GM12878 (cell line): Measurements from ENCODE around the gene BMP2. TPM values are rescaled to one million over a fixed set of nuclear protein-coding genes. Genes with fewer than 3 reads are reported as not detected.

Experiments
- ATAC-seq: fragments of 200-7000 bp; cut with Tn5 transposase; 3 replicates; pipeline ENCODE4 v1.9.1; 2020; ENCODE audit warnings: mild to moderate bottlenecking, moderate library complexity
- BruUV-seq: library from RNA; stranded (reverse); fragments of 400-500 nt; replicated peaks from 2 replicates; lab custom pipeline; 2021; lab: Mats Ljungman, UMichigan
- CTCF ChIA-PET: fragments of 300-600 bp; sonication (Branson Sonifier 250); formaldehyde crosslinking; extraction: SDS; loops from one replicate; lab custom pipeline; 2021; ENCODE audit warnings: inconsistent platforms; lab: Yijun Ruan, JAX
- POLR2A ChIA-PET: fragments of 350-600 bp; formaldehyde crosslinking; extraction: SDS; loops from one replicate; lab custom pipeline; 2021; ENCODE audit warnings: inconsistent platforms; lab: Charles Lee
- RAD21 ChIA-PET: fragments of 300-600 bp; sonication (Branson Sonifier 250); formaldehyde crosslinking; loops from one replicate; lab custom pipeline; 2023; ENCODE audit warnings: antibody characterized with exemption; ENCODE audit not compliant: unreplicated experiment; lab: Charles Lee
- SMC1A ChIA-PET: fragments of 300-600 bp; sonication (Branson Sonifier 250); formaldehyde crosslinking; loops from one replicate; lab custom pipeline; 2023; ENCODE audit not compliant: unreplicated experiment, uncharacterized antibody; lab: Charles Lee
- DNase-seq: peaks from one replicate; pipeline ENCODE4 v3.0.0-alpha.2; 2011; ENCODE audit warnings: low read depth, low spot score
- FAIRE-seq: peaks from 3 replicates; lab custom pipeline; 2011; peaks lifted over from hg19 to GRCh38; lab: Jason Lieb, UNC
- H2AFZ ChIP-seq: 2 replicates; pipeline ENCODE4 v1.6.0; 2011; ENCODE audit warnings: low read depth, low read length, control low read depth; ENCODE audit not compliant: control insufficient read depth
- H3K27ac ChIP-seq: 2 replicates; pipeline ENCODE4 v1.5.1; 2011; ENCODE audit warnings: control low read depth; ENCODE audit not compliant: control insufficient read depth, insufficient read depth
- H3K27me3 ChIP-seq, 2 experiments: replicated peaks in 1 of 2; 2 replicates each; pipeline versions ENCODE4 v1.6.0 to v1.6.1; 2011; ENCODE audit warnings: low read length in 1 of 2; ENCODE audit not compliant: control insufficient read depth in 2 of 2, insufficient read depth in 2 of 2
- H3K36me3 ChIP-seq, 2 experiments: 2 replicates each; pipeline ENCODE4 v1.5.1; 2011; ENCODE audit warnings: low read length in 1 of 2; ENCODE audit not compliant: control insufficient read depth in 2 of 2, insufficient read depth in 2 of 2
- H3K4me1 ChIP-seq: 2 replicates; pipeline ENCODE4 v1.6.1; 2011; ENCODE audit warnings: mild to moderate bottlenecking, low read length, moderate library complexity, mixed read lengths; ENCODE audit not compliant: control insufficient read depth, insufficient read depth
- H3K4me2 ChIP-seq: 2 replicates; pipeline ENCODE4 v1.6.0; 2011; ENCODE audit warnings: control low read depth; ENCODE audit not compliant: control insufficient read depth, insufficient read depth
- H3K4me3 ChIP-seq: fragments of 200-600 bp; sonication (generic); 2 replicates; pipeline ENCODE4 v1.5.1; 2016
- H3K79me2 ChIP-seq: 2 replicates; pipeline ENCODE4 v1.6.0; 2011; ENCODE audit warnings: low read length; ENCODE audit not compliant: control insufficient read depth, insufficient read depth
- H3K9ac ChIP-seq: 2 replicates; pipeline ENCODE4 v1.8.0; 2011; ENCODE audit warnings: low read length, control low read depth, mixed read lengths; ENCODE audit not compliant: control insufficient read depth, insufficient read depth
- H3K9me3 ChIP-seq: replicated peaks from 3 replicates; pipeline ENCODE4 v1.5.1; 2011; ENCODE audit warnings: mild to moderate bottlenecking, low read length; ENCODE audit not compliant: control insufficient read depth, insufficient read depth
- H4K20me1 ChIP-seq: 2 replicates; pipeline ENCODE4 v1.6.0; 2011; ENCODE audit not compliant: control insufficient read depth, insufficient read depth
- BCLAF1 ChIP-seq: fragments of 450-650 bp; IDR thresholded peaks from 2 replicates; pipeline ENCODE4 v1.6.1; 2017; ENCODE audit warnings: antibody characterized with exemption, mild to moderate bottlenecking, moderate library complexity
- IKZF1 ChIP-seq: fragments of 450-650 bp; conservative IDR thresholded peaks from 2 replicates; pipeline ENCODE4 v1.6.1; 2017; ENCODE audit warnings: antibody characterized with exemption, mild to moderate bottlenecking
- IKZF2 ChIP-seq, 2 experiments: fragments of 450-650 bp; IDR thresholded peaks; 2 replicates each; pipeline ENCODE4 v1.6.1; 2017; ENCODE audit warnings: mild to moderate bottlenecking in 2 of 2, moderate library complexity in 2 of 2
- MYC ChIP-seq: IDR thresholded peaks from 2 replicates; pipeline ENCODE4 v1.6.1; 2011; ENCODE audit warnings: mild to moderate bottlenecking, low read length, moderate library complexity, inconsistent platforms; ENCODE audit not compliant: insufficient read depth, insufficient replicate concordance, insufficient read length, severe bottlenecking
- NR2F1 ChIP-seq: fragments of 450-650 bp; conservative IDR thresholded peaks from 2 replicates; pipeline ENCODE4 v1.6.1; 2017; ENCODE audit warnings: mild to moderate bottlenecking
- PAX8 ChIP-seq: fragments of 450-650 bp; IDR thresholded peaks from 2 replicates; pipeline ENCODE4 v1.6.1; 2017; ENCODE audit warnings: mild to moderate bottlenecking, moderate library complexity
- PML ChIP-seq: IDR thresholded peaks from 2 replicates; pipeline ENCODE4 v1.6.1; 2012; ENCODE audit warnings: low read length, inconsistent platforms
- POLR2AphosphoS2 ChIP-seq: IDR thresholded peaks from 2 replicates; pipeline ENCODE4 v1.6.1; 2011; ENCODE audit warnings: low read depth, mild to moderate bottlenecking, low read length, improper control_type of control experiment, moderate library complexity
- SPI1 ChIP-seq: IDR thresholded peaks from 2 replicates; pipeline ENCODE4 v1.6.1; 2011; ENCODE audit warnings: low read depth, mild to moderate bottlenecking, low read length, moderate library complexity, borderline replicate concordance; ENCODE audit not compliant: insufficient read depth
- TAF1 ChIP-seq: IDR thresholded peaks from 2 replicates; pipeline ENCODE4 v1.6.1; 2011; ENCODE audit warnings: mild to moderate bottlenecking, low read depth, low read length, borderline replicate concordance
- WGBS: methylation state at CpG from one replicate; pipeline ENCODE4 v1.1.6; 2016; ENCODE audit warnings: low lambda C conversion rate; ENCODE audit not compliant: insufficient replicate concordance, insufficient coverage; ENCODE audit errors: missing lambda C conversion rate; 5-methylcytosine and 5-hydroxymethylcytosine counted together
- in situ Hi-C: fragments of 300-500 bp; cut with MboI; formaldehyde crosslinking; loops from 9 replicates; pipeline ENCODE4 v1.14.3; 2018; ENCODE audit warnings: mixed read lengths
- intact Hi-C: fragments of 100-400 bp; cut with micrococcal nuclease; formaldehyde crosslinking; loops from one replicate; pipeline ENCODE4 v1.14.2; 2022; ENCODE audit not compliant: unreplicated experiment
- polyA plus RNA-seq, 11 experiments: library from polyadenylated mRNA; depleted of rRNA in 4 of 11; unstranded in 6 of 11; stranded (reverse) in 5 of 11; fragments of >200 nt; fragmentation: Nextera tagmentation in 4 of 11; fragmentation: Illumina TruSeq in 1 of 11; extraction: Ambion mirVana in 4 of 11; extraction: Trizol in 1 of 11; gene quantifications; 1 replicate in 1 of 11; 2 replicates in 10 of 11; pipeline versions ENCODE4 v1.2.1 to v1.2.3, GENCODE V29; 2011 to 2016; ENCODE audit warnings: inconsistent platforms in 2 of 11, missing spikeins in 2 of 11, low read depth in 1 of 11
- total RNA-seq, 4 experiments: library from RNA; depleted of rRNA in 3 of 4; stranded (reverse); fragments of >200 nt in 3 of 4; fragmentation: Illumina TruSeq in 1 of 4; extraction: Trizol in 1 of 4; gene quantifications; 2 replicates each; pipeline versions ENCODE4 v1.2.1 to v1.2.3, GENCODE V29; 2013 to 2021
- TF ChIP-seq, protein P1 (sequence below): fragments of 450-650 bp; conservative IDR thresholded peaks from 2 replicates; pipeline ENCODE4 v1.6.1; 2017; ENCODE audit warnings: mild to moderate bottlenecking, moderate library complexity

Gene BMP2
- total and polyA plus RNA-seq, 10 of the 15 experiments (the other 5 are each of a cell fraction or from before 2014, with no cell fraction given), result 0.35 to 3.2 (median 0.71) TPM

DNA sequence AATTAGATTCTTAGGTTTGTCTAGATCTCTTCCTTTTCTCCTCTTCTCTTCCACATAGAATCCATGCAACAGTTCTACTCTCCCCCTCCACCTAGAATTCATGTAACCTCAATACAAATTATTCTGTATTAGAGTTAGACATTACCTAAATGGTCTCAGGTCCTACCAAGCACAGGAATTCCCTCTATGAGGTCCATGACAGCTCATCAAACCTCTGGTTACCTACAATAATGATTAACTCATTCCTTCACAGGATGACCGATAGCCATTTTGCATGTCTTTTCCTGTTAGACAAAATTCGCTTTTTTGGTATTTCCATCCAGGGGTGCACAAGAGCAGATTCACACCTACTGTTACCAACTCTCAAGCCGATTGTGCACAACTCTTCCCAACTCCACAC, 27.4 kb upstream of the BMP2 start:
- no peak for DNase-seq
- H3K27ac ChIP-seq, result no peak overlapping the region
- POLR2A ChIA-PET, result interaction anchor here (0.6 to 1.5 kb wide), 2 partner anchors 18 to 47 kb away, joined by 4 to 8 read pairs; no protein-coding TSS in a partner anchor
- no peak for FAIRE-seq
- no peaks in the 10 kb centered on the region for H4K20me1 ChIP-seq
- no peaks in the 10 kb centered on the region for H3K9me3 ChIP-seq
- TF ChIP-seq IKZF1 (no peak), IKZF2 (IDR thresholded peaks at IDR 0.05) (peak in 1 of 2 experiments; percentile 13; a peak in 1 of 4 replicates)
- H3K4me3 ChIP-seq, result no peak overlapping the region
- RAD21 ChIA-PET, result no interaction called here
- CTCF ChIA-PET, result interaction anchor here (1.5 to 1.8 kb wide), 2 partner anchors 47 to 158 kb away, joined by 3 to 4 read pairs; no protein-coding TSS in a partner anchor
- H3K79me2 ChIP-seq, result no peaks in the 10 kb centered on the region
- H3K27me3 ChIP-seq, result no peaks in the 10 kb centered on the region; a peak in 1 of 4 replicates
- H3K4me1 ChIP-seq, result no peaks in the 10 kb centered on the region
- WGBS, result 2% methylated on average over 3 of the region's 3 CpGs
- H2AFZ ChIP-seq, result no peak overlapping the region
- no peaks in the 10 kb centered on the region for H3K36me3 ChIP-seq
- H3K4me2 ChIP-seq, result no peak overlapping the region
- no TSS peak for BruUV-seq
- no peak overlapping the region for H3K9ac ChIP-seq
- in situ Hi-C loops, result no loop called here
- SMC1A ChIA-PET, result interaction anchor here (0.6 to 2.2 kb wide), 7 partner anchors 16 to 1111 kb away, joined by 3 to 11 read pairs (median 3); no protein-coding TSS in a partner anchor
- ATAC-seq, result peak; percentile 41
- intact Hi-C loops, result no loop called here

- DNase-seq (no peak), ATAC-seq (peak; percentile 72), FAIRE-seq (no peak)
- Histone ChIP-seq H3K36me3 (no peaks in the 10 kb centered on the region), H3K9me3 (no peaks in the 10 kb centered on the region), H3K4me3 (no peak overlapping the region), H3K27ac (no peak overlapping the region), H3K4me2 (no peak overlapping the region), H3K9ac (no peak overlapping the region), H3K79me2 (no peaks in the 10 kb centered on the region), H3K4me1 (no peaks in the 10 kb centered on the region), H3K27me3 (no peaks in the 10 kb centered on the region), H2AFZ (no peak overlapping the region), H4K20me1 (no peaks in the 10 kb centered on the region)
- WGBS, result 0% methylated on average over 1 of the region's 1 CpG
- POLR2A ChIA-PET, result interaction anchor here (0.5 kb wide), 1 partner anchor 367 kb away, joined by 3 read pairs; no protein-coding TSS in a partner anchor
- RAD21 ChIA-PET, result interaction anchor here (1.0 to 1.4 kb wide), 2 partner anchors 43 to 161 kb away, joined by 3 to 6 read pairs; no protein-coding TSS in a partner anchor
- in situ Hi-C loops (no loop called here), intact Hi-C loops (no loop called here)
- SMC1A ChIA-PET, result interaction anchor here (0.9 to 2.3 kb wide), 12 partner anchors 9 to 547 kb away, joined by 3 to 11 read pairs (median 4); no protein-coding TSS in a partner anchor
- CTCF ChIA-PET, result interaction anchor here (0.6 to 1.8 kb wide), 7 partner anchors 8 to 632 kb away, joined by 3 to 7 read pairs (median 4); no protein-coding TSS in a partner anchor
- BruUV-seq, result no TSS peak
- TF ChIP-seq IKZF2 (IDR thresholded peaks at IDR 0.05) (peak; percentile 43 to 50; a peak in 2 of 4 replicates), POLR2AphosphoS2 (no peak), MYC (no peak), NR2F1 (no peak), SPI1 (no peak; the same call in 1 of the 2 replicates), IKZF1 (peak; percentile 63), TAF1 (no peak), PML (no peak), PAX8 (no peak), BCLAF1 (no peak)
- TF ChIP-seq, protein P1, sequence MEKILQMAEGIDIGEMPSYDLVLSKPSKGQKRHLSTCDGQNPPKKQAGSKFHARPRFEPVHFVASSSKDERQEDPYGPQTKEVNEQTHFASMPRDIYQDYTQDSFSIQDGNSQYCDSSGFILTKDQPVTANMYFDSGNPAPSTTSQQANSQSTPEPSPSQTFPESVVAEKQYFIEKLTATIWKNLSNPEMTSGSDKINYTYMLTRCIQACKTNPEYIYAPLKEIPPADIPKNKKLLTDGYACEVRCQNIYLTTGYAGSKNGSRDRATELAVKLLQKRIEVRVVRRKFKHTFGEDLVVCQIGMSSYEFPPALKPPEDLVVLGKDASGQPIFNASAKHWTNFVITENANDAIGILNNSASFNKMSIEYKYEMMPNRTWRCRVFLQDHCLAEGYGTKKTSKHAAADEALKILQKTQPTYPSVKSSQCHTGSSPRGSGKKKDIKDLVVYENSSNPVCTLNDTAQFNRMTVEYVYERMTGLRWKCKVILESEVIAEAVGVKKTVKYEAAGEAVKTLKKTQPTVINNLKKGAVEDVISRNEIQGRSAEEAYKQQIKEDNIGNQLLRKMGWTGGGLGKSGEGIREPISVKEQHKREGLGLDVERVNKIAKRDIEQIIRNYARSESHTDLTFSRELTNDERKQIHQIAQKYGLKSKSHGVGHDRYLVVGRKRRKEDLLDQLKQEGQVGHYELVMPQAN, result no peak
These were observed 23.3 kb upstream of the BMP2 start for GRCh38 chr20:6744180-6744579.
